ENCODE measurements around the gene BMP10.

Gene BMP10

GRCh38 chr2:68838641-68839040 is 32.6 kb downstream of the BMP10 start:
- Histone ChIP-seq H3K4me2 (no peak overlapping the region; the same call in 1 of the 2 replicates), H2AFZ (ENCODE audit: low read depth) (no peak overlapping the region), H3K9ac (no peak overlapping the region), H3K27ac (no peak overlapping the region), H3K79me2 (ENCODE audit: insufficient read depth, low read depth) (no peaks in the 10 kb centered on the region), H3K4me1 (ENCODE audit: low read depth, poor library complexity, severe bottlenecking) (peaks cover 46% of the 10 kb centered on the region), H3K27me3 (ENCODE audit: insufficient read depth, low read depth) (no peaks in the 10 kb centered on the region), H4K20me1 (ENCODE audit: insufficient read depth) (no peaks in the 10 kb centered on the region), H3K36me3 (ENCODE audit: insufficient read depth) (no peaks in the 10 kb centered on the region), H3K4me3 (IDR thresholded peaks at IDR 0.05; ENCODE audit: insufficient read depth, low read depth, low read length) (no peak overlapping the region)
- TF ChIP-seq, protein P1, sequence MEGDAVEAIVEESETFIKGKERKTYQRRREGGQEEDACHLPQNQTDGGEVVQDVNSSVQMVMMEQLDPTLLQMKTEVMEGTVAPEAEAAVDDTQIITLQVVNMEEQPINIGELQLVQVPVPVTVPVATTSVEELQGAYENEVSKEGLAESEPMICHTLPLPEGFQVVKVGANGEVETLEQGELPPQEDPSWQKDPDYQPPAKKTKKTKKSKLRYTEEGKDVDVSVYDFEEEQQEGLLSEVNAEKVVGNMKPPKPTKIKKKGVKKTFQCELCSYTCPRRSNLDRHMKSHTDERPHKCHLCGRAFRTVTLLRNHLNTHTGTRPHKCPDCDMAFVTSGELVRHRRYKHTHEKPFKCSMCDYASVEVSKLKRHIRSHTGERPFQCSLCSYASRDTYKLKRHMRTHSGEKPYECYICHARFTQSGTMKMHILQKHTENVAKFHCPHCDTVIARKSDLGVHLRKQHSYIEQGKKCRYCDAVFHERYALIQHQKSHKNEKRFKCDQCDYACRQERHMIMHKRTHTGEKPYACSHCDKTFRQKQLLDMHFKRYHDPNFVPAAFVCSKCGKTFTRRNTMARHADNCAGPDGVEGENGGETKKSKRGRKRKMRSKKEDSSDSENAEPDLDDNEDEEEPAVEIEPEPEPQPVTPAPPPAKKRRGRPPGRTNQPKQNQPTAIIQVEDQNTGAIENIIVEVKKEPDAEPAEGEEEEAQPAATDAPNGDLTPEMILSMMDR (conservative IDR thresholded peaks at IDR 0.05; ENCODE audit: low read depth, low read length), result no peak

GRCh38 chr2:68837861-68838341 is 33.3 kb downstream of the BMP10 start:
- TF ChIP-seq, protein P1 (conservative IDR thresholded peaks at IDR 0.05; ENCODE audit: low read depth, low read length), result no peak
- peak overlapping the region; percentile 65 for H3K4me2 ChIP-seq
- H3K79me2 ChIP-seq (ENCODE audit: insufficient read depth, low read depth), result no peaks in the 10 kb centered on the region
- H3K4me1 ChIP-seq (ENCODE audit: low read depth, poor library complexity, severe bottlenecking), result peaks cover 47% of the 10 kb centered on the region
- H3K27ac ChIP-seq, result peak overlapping the region; percentile 52
- H4K20me1 ChIP-seq (ENCODE audit: insufficient read depth), result no peaks in the 10 kb centered on the region
- H2AFZ ChIP-seq (ENCODE audit: low read depth), result 0 out of 2 replicates have a peak overlapping the region, but pooled peaks have one; percentile 76
- H3K27me3 ChIP-seq (ENCODE audit: insufficient read depth, low read depth), result no peaks in the 10 kb centered on the region
- H3K9ac ChIP-seq, result no peak overlapping the region; the same call in 1 of the 2 replicates
- H3K36me3 ChIP-seq (ENCODE audit: insufficient read depth), result no peaks in the 10 kb centered on the region
- no peak overlapping the region for H3K4me3 ChIP-seq (IDR thresholded peaks at IDR 0.05; ENCODE audit: insufficient read depth, low read depth, low read length)

- Histone ChIP-seq H4K20me1 (ENCODE audit: insufficient read depth) (no peaks in the 10 kb centered on the region), H3K36me3 (ENCODE audit: insufficient read depth) (no peaks in the 10 kb centered on the region), H3K27ac (peak overlapping the region; percentile 52), H3K79me2 (ENCODE audit: insufficient read depth, low read depth) (no peaks in the 10 kb centered on the region), H3K27me3 (ENCODE audit: insufficient read depth, low read depth) (no peaks in the 10 kb centered on the region), H2AFZ (ENCODE audit: low read depth) (peak overlapping the region; percentile 76; the same call in 1 of the 2 replicates), H3K4me1 (ENCODE audit: low read depth, poor library complexity, severe bottlenecking) (peaks cover 53% of the 10 kb centered on the region), H3K9ac (no peak overlapping the region; the same call in 1 of the 2 replicates), H3K4me2 (peak overlapping the region; percentile 65), H3K4me3 (IDR thresholded peaks at IDR 0.05; ENCODE audit: insufficient read depth, low read depth, low read length) (no peak overlapping the region)
- TF ChIP-seq, protein P1 (conservative IDR thresholded peaks at IDR 0.05; ENCODE audit: low read depth, low read length), result peak; percentile 98
Measured at GRCh38 chr2:68837164-68837860, 33.9 kb downstream of the BMP10 start.

GRCh38 chr2:68835621-68836020 is 35.6 kb downstream of the BMP10 start:
- H3K9ac ChIP-seq, result no peak overlapping the region
- H3K4me2 ChIP-seq, result peak overlapping the region; percentile 17; the same call in 1 of the 2 replicates
- H3K27me3 ChIP-seq (ENCODE audit: insufficient read depth, low read depth), result no peaks in the 10 kb centered on the region
- no peaks in the 10 kb centered on the region for H3K36me3 ChIP-seq (ENCODE audit: insufficient read depth)
- H3K4me1 ChIP-seq (ENCODE audit: low read depth, poor library complexity, severe bottlenecking), result peaks cover 62% of the 10 kb centered on the region
- H2AFZ ChIP-seq (ENCODE audit: low read depth), result no peak overlapping the region
- H3K27ac ChIP-seq, result no peak overlapping the region
- H4K20me1 ChIP-seq (ENCODE audit: insufficient read depth), result no peaks in the 10 kb centered on the region
- H3K79me2 ChIP-seq (ENCODE audit: insufficient read depth, low read depth), result no peaks in the 10 kb centered on the region
- TF ChIP-seq, protein P1 (conservative IDR thresholded peaks at IDR 0.05; ENCODE audit: low read depth, low read length), result no peak
- no peak overlapping the region for H3K4me3 ChIP-seq (IDR thresholded peaks at IDR 0.05; ENCODE audit: insufficient read depth, low read depth, low read length)

All from KMS-11 (cell line).